HepG2 (cell line): ENCODE measurements around the gene RAD51C. TPM values are rescaled to one million over a fixed set of nuclear protein-coding genes. Genes with fewer than 3 reads are reported as not detected.
A peak's percentile ranks its signal among the peaks of the same experiment; 100 is the strongest.

Experiments used
- ARID2 ChIP-seq: sonication (generic); formaldehyde crosslinking; IDR thresholded peaks from 2 replicates; pipeline ENCODE4 v1.8.1; 2022; ENCODE audit warnings: mild to moderate bottlenecking, missing genetic modification reagents, borderline replicate concordance
- FUBP1 ChIP-seq: sonication (generic); formaldehyde crosslinking; IDR thresholded peaks from 2 replicates; pipeline ENCODE4 v1.5.1; 2020; ENCODE audit warnings: missing genetic modification reagents, mild to moderate bottlenecking, borderline replicate concordance
- GATA4 ChIP-seq: sonication (generic); IDR thresholded peaks from 2 replicates; pipeline ENCODE4 v1.6.1; 2016; ENCODE audit warnings: antibody characterized with exemption, low read depth, borderline replicate concordance
- HMG20B ChIP-seq: conservative IDR thresholded peaks from 2 replicates; pipeline ENCODE4 v1.6.1; 2016; ENCODE audit warnings: missing genetic modification reagents, missing compliant biosample characterization
- HOXA3 ChIP-seq: sonication (generic); formaldehyde crosslinking; IDR thresholded peaks from 2 replicates; pipeline ENCODE4 v1.5.0; 2020; ENCODE audit warnings: missing genetic modification reagents
- RBFOX2 ChIP-seq: fragments of 200-400 bp; formaldehyde crosslinking; IDR thresholded peaks from 2 replicates; pipeline ENCODE4 v1.6.1; 2017; ENCODE audit warnings: low read depth, mild to moderate bottlenecking, low read length
- RELA ChIP-seq: sonication (generic); formaldehyde crosslinking; IDR thresholded peaks from 2 replicates; pipeline ENCODE4 v1.4.0; 2020; ENCODE audit warnings: missing genetic modification reagents
- REXO4 ChIP-seq: sonication (generic); formaldehyde crosslinking; IDR thresholded peaks from 2 replicates; pipeline ENCODE4 v1.8.0; 2022; ENCODE audit warnings: missing genetic modification reagents, mild to moderate bottlenecking, borderline replicate concordance
- TEAD3 ChIP-seq: optimal IDR thresholded peaks from 2 replicates; pipeline ENCODE3; 2016; ENCODE audit warnings: borderline replicate concordance
- UBTF ChIP-seq: sonication (generic); formaldehyde crosslinking; IDR thresholded peaks from 2 replicates; pipeline ENCODE4 v1.4.0; 2020; ENCODE audit warnings: mild to moderate bottlenecking, missing genetic modification reagents
- ZBTB20 ChIP-seq: sonication (generic); formaldehyde crosslinking; IDR thresholded peaks from 2 replicates; pipeline ENCODE4 v1.8.1; 2023; ENCODE audit warnings: missing genetic modification reagents, low read depth, mild to moderate bottlenecking, borderline replicate concordance
- ZBTB44 ChIP-seq: sonication (generic); formaldehyde crosslinking; IDR thresholded peaks from 2 replicates; pipeline ENCODE4 v1.4.0; 2020; ENCODE audit warnings: missing genetic modification reagents
- ZNF20 ChIP-seq: sonication (generic); formaldehyde crosslinking; IDR thresholded peaks from 2 replicates; pipeline ENCODE4 v1.4.0; 2020; ENCODE audit warnings: mild to moderate bottlenecking, moderate library complexity, missing genetic modification reagents
- polyA plus RNA-seq, 8 experiments: library from polyadenylated mRNA; depleted of rRNA in 3 of 8; stranded (reverse) in 7 of 8; unstranded in 1 of 8; fragments of >200 nt; fragmentation: Illumina TruSeq in 4 of 8; extraction: Trizol in 4 of 8; gene quantifications; 2 replicates each; pipeline versions ENCODE4 v1.2.1 to v1.2.3, GENCODE V29; 2011 to 2016; ENCODE audit warnings: low read depth in 4 of 8, missing spikeins in 1 of 8, mixed read lengths in 1 of 8; ENCODE audit not compliant: insufficient read depth in 1 of 8
- total RNA-seq, 5 experiments: library from RNA; depleted of rRNA; stranded (reverse); fragments of >200 nt; fragmentation: Illumina TruSeq; extraction: Trizol; gene quantifications; 2 replicates each; pipeline ENCODE4 v1.2.3, GENCODE V29; 2016; ENCODE audit warnings: low read depth in 1 of 5
- TF ChIP-seq, protein P1 (sequence below): sonication (generic); formaldehyde crosslinking; conservative IDR thresholded peaks from 2 replicates; pipeline ENCODE4 v1.8.0; 2022; ENCODE audit warnings: mild to moderate bottlenecking, moderate library complexity, missing genetic modification reagents

RAD51C gene
- total and polyA plus RNA-seq, 2 of the 13 experiments (the other 11 are each of a cell fraction or from before 2014, with no cell fraction given): 38.5 to 106 TPM

- TF ChIP-seq ZBTB44 (CRISPR knock-in tag) (peak; percentile 78; the same call in 1 of the 2 replicates), RELA (no peak), UBTF (CRISPR knock-in tag) (no peak), ZBTB20 (peak; percentile 93; the same call in 1 of the 2 replicates), HMG20B (peak; percentile 88), GATA4 (peak; percentile 99), HOXA3 (CRISPR knock-in tag) (peak; percentile 48; the same call in 1 of the 2 replicates), REXO4 (CRISPR knock-in tag) (no peak), TEAD3 (CRISPR knock-in tag) (peak; percentile 76), ZNF20 (CRISPR knock-in tag) (no peak), ARID2 (peak; percentile 97), RBFOX2 (peak; percentile 91), FUBP1 (CRISPR knock-in tag) (peak; percentile 99)
- TF ChIP-seq, protein P1, sequence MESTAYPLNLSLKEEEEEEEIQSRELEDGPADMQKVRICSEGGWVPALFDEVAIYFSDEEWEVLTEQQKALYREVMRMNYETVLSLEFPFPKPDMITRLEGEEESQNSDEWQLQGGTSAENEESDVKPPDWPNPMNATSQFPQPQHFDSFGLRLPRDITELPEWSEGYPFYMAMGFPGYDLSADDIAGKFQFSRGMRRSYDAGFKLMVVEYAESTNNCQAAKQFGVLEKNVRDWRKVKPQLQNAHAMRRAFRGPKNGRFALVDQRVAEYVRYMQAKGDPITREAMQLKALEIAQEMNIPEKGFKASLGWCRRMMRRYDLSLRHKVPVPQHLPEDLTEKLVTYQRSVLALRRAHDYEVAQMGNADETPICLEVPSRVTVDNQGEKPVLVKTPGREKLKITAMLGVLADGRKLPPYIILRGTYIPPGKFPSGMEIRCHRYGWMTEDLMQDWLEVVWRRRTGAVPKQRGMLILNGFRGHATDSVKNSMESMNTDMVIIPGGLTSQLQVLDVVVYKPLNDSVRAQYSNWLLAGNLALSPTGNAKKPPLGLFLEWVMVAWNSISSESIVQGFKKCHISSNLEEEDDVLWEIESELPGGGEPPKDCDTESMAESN (CRISPR knock-in tag): peak; percentile 88
Measured at GRCh38 chr17:58658804-58659713, 33.3 kb upstream of the RAD51C start (continued).
